Suprapubic skin (tissue), 4 donors: ENCODE data around the gene FA2H. TPM values are rescaled to one million over a fixed set of nuclear protein-coding genes. Genes with fewer than 3 reads are reported as not detected.
"Not testable (repeated sequence)": the region's sequence is repeated elsewhere in the genome, so short reads cannot be mapped to it uniquely, and the experiment has no call there.

Experiments used
- DNase-seq, 2 donors: peaks; one replicate each; pipeline ENCODE4 v3.0.0-alpha.2; 2019; ENCODE audit warnings: low spot score in 2 of 2
- H3K27ac ChIP-seq: fragments of 200-600 bp; sonication (generic); one replicate; pipeline ENCODE4 v1.5.1; 2019
- H3K27me3 ChIP-seq: fragments of 200-600 bp; sonication (generic); one replicate; pipeline ENCODE4 v1.5.1; 2019
- H3K36me3 ChIP-seq: fragments of 200-600 bp; sonication (generic); one replicate; pipeline ENCODE4 v1.5.1; 2019
- H3K4me1 ChIP-seq: fragments of 200-600 bp; sonication (generic); one replicate; pipeline ENCODE4 v1.5.1; 2019
- H3K4me3 ChIP-seq: fragments of 200-600 bp; sonication (generic); one replicate; pipeline ENCODE4 v1.5.1; 2019; ENCODE audit warnings: mild to moderate bottlenecking
- H3K9me3 ChIP-seq: fragments of 200-600 bp; sonication (generic); one replicate; pipeline ENCODE4 v1.5.1; 2019
- EP300 ChIP-seq: sonication (generic); formaldehyde crosslinking; IDR thresholded peaks from one replicate; pipeline ENCODE4 v1.6.1; 2017; ENCODE audit warnings: antibody characterized with exemption
- POLR2A ChIP-seq, 2 donors: fragments of 450-650 bp; IDR thresholded peaks; one replicate each; pipeline ENCODE4 v1.6.1; 2017; ENCODE audit warnings: antibody characterized with exemption in 2 of 2, mild to moderate bottlenecking in 2 of 2, moderate library complexity in 2 of 2
- POLR2AphosphoS5 ChIP-seq, 3 donors: sonication (generic); formaldehyde crosslinking; IDR thresholded peaks; one replicate each; pipeline ENCODE4 v1.6.1; 2017; ENCODE audit warnings: antibody characterized with exemption in 3 of 3
- WGBS: methylation state at CpG from one replicate; pipeline ENCODE4 v1.1.5; 2018; 5-methylcytosine and 5-hydroxymethylcytosine counted together
- total RNA-seq, 4 donors: library from RNA; depleted of rRNA; stranded (reverse); fragments of >200 nt; gene quantifications; one replicate each; pipeline ENCODE4 v1.1.0, GENCODE V29; 2016
- TF ChIP-seq, protein P1 (sequence below), 2 donors: fragments of 200-600 bp in 1 of 2; fragments of 450-650 bp in 1 of 2; sonication (generic) in 1 of 2; IDR thresholded peaks; one replicate each; pipeline ENCODE4 v1.5.1; 2016 to 2019; ENCODE audit warnings: antibody characterized with exemption in 2 of 2, mild to moderate bottlenecking in 1 of 2, moderate library complexity in 1 of 2

The FA2H gene
- total RNA-seq, 4 donors from 2014 or later, result 6.8 to 11.3 (median 8.8) TPM

DNA sequence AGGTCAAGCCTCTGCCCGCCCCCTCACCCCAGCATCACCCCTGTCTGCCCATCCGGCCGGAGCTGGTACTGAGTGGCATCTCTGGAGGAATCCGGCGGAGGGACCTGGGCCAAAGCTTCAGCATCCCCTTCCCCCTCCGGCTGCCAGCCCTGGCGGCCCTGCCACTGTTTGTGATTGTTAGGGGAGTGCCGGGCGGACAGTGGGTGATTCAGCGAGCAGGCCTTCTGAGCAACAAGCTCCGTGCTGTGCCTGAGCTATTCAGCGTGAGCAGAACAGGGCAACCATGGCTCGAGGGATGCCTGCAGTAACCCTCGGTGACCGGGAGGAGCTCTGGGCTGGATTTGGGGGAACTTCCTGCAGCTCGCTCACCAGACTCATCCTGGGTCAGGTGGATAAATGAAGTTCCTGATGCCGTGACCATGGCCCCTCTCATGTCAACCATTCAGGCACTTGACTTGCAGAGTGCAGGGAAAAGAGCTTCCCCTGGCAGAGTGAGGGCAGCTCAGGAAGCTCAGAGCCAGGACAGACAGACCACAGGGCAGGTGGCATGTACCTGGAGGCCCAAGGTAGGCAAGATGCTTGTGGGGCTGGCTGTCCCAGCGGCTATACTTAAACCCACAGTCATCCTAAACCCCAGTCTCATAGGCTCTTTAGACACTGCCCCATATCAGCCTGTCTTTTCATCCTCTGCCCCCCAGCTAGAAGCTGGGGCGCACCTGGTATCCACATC is 49.6 kb downstream of the FA2H start:
- peaks cover 13% of the 10 kb centered on the region for H3K27me3 ChIP-seq
- TF ChIP-seq POLR2AphosphoS5 (IDR thresholded peaks at IDR 0.05) (no peak), EP300 (no peak), POLR2A (IDR thresholded peaks at IDR 0.05) (no peak)
- TF ChIP-seq, protein P1, sequence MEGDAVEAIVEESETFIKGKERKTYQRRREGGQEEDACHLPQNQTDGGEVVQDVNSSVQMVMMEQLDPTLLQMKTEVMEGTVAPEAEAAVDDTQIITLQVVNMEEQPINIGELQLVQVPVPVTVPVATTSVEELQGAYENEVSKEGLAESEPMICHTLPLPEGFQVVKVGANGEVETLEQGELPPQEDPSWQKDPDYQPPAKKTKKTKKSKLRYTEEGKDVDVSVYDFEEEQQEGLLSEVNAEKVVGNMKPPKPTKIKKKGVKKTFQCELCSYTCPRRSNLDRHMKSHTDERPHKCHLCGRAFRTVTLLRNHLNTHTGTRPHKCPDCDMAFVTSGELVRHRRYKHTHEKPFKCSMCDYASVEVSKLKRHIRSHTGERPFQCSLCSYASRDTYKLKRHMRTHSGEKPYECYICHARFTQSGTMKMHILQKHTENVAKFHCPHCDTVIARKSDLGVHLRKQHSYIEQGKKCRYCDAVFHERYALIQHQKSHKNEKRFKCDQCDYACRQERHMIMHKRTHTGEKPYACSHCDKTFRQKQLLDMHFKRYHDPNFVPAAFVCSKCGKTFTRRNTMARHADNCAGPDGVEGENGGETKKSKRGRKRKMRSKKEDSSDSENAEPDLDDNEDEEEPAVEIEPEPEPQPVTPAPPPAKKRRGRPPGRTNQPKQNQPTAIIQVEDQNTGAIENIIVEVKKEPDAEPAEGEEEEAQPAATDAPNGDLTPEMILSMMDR (IDR thresholded peaks at IDR 0.05), result no peak
- 63% methylated on average over 6 of the region's 19 CpGs for WGBS
- no peak for DNase-seq
- peaks cover 3% of the 10 kb centered on the region for H3K9me3 ChIP-seq
- no peaks in the 10 kb centered on the region for H3K36me3 ChIP-seq
- no peak overlapping the region for H3K27ac ChIP-seq
- peaks cover 10% of the 10 kb centered on the region for H3K4me1 ChIP-seq
- no peak overlapping the region for H3K4me3 ChIP-seq

DNA sequence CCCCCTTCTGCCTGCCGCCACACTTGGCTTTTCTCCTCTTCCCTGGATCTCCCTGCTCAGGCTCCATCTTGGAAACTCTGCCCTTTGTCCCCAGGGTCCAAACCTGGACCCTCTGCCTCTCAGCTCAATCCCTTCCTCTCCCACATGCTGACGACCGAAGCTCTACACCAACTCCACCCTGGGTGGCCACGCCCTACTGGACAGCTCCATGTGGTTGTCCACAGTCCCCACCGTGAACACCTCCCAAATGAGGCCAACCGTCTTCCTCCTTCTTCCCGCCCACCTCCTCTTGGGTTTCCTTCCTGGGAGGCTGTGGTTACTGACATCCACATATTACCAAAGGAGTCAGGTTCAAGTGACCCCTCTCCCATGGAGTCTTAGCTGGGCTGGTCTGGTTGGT is 51.4 kb downstream of the FA2H start:
- Histone ChIP-seq H3K27ac (no peak overlapping the region), H3K36me3 (no peaks in the 10 kb centered on the region), H3K4me1 (no peaks in the 10 kb centered on the region), H3K4me3 (no peak overlapping the region), H3K27me3 (peaks cover 13% of the 10 kb centered on the region), H3K9me3 (peaks cover 3% of the 10 kb centered on the region)
- no peak for DNase-seq
- TF ChIP-seq POLR2A (IDR thresholded peaks at IDR 0.05) (no peak), EP300 (no peak), POLR2AphosphoS5 (IDR thresholded peaks at IDR 0.05) (no peak)
- TF ChIP-seq, protein P1 (IDR thresholded peaks at IDR 0.05), result no peak
- WGBS, result 74% methylated on average over 7 of the region's 7 CpGs

DNA sequence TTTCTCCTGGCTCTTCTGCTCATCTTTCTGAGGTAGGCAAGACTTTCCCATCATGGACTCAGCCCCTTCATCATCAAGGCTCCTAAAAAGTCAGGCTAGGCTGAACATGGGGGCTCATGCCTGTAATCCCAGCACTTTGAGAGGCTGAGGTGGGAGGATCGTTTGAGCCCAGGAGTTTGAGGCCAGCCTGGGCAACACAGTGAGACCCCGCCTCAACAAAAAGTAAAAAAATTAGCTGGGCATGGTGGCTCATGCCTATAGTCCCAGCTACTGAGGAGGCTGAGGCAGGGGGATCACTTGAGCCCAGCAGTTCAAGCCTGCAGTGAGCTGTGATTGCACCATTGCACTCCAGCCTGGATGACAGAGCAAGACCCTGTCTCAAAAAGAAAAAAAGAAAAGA is 52.5 kb downstream of the FA2H start:
- peaks cover 13% of the 10 kb centered on the region for H3K27me3 ChIP-seq
- H3K4me3 ChIP-seq, DNase-seq, H3K36me3 ChIP-seq, H3K9me3 ChIP-seq, H3K27ac ChIP-seq, H3K4me1 ChIP-seq: not testable (repeated sequence)
- WGBS, result 95% methylated on average over 2 of the region's 2 CpGs

DNA sequence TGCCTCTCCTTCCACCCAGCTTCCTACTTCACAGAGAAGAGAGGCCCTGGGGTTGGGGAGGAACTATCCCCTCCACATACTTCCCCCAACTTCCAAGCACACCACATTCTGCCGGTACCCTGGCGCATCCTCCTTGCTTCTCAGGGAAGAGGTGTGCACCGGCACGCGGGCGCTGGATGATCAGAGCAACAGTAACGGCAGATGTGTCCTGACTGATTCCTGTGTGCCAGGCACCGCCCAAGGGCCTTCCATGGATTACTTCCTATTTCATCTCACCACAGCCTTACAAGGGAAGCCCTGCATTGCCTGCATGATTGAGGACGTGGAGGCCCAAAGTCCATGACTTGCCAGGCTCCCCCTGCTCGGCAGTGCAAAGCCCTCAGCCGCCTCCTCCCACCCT is 52.9 kb downstream of the FA2H start:
- H3K27me3 ChIP-seq, result peaks cover 13% of the 10 kb centered on the region
- H3K4me1 ChIP-seq, result no peaks in the 10 kb centered on the region
- no peak for DNase-seq
- no peak overlapping the region for H3K27ac ChIP-seq
- WGBS, result 73% methylated on average over 11 of the region's 11 CpGs
- no peak for TF ChIP-seq POLR2AphosphoS5 (IDR thresholded peaks at IDR 0.05)
- TF ChIP-seq, protein P1 (IDR thresholded peaks at IDR 0.05), result no peak
- no peak for TF ChIP-seq POLR2A (IDR thresholded peaks at IDR 0.05)
- TF ChIP-seq EP300, result no peak
- no peaks in the 10 kb centered on the region for H3K9me3 ChIP-seq
- no peaks in the 10 kb centered on the region for H3K36me3 ChIP-seq
- H3K4me3 ChIP-seq, result no peak overlapping the region

DNA sequence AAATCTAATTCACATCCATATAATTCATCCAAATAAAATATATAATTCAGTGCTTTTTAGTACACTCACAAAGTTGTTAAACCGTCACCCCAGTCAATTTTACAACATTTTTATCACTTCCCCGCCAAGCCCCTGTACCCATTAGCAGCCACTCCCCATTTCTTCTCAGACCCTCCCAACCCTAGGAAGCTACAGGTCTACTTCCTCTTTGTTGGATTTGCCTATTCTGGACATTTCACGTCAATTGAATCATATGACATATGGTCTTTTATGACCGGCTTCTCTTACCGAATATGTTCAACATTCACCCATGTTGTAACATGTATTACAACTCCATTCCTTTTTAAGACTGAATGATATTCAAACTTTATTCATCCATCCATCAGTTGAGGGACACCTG is 54.0 kb downstream of the FA2H start:
- no peaks in the 10 kb centered on the region for H3K9me3 ChIP-seq
- DNase-seq, result no peak
- H3K36me3 ChIP-seq, result no peaks in the 10 kb centered on the region
- TF ChIP-seq, protein P1 (IDR thresholded peaks at IDR 0.05), result no peak
- TF ChIP-seq EP300 (no peak), POLR2A (IDR thresholded peaks at IDR 0.05) (no peak), POLR2AphosphoS5 (IDR thresholded peaks at IDR 0.05) (no peak)
- no peaks in the 10 kb centered on the region for H3K4me1 ChIP-seq
- peaks cover 13% of the 10 kb centered on the region for H3K27me3 ChIP-seq
- H3K27ac ChIP-seq, result no peak overlapping the region
- H3K4me3 ChIP-seq, result no peak overlapping the region
- 75% methylated on average over 5 of the region's 5 CpGs for WGBS
